Gastroesophageal sphincter (tissue), 4 donors: ENCODE data around the gene IGLL5. TPM values are rescaled to one million over a fixed set of nuclear protein-coding genes. Genes with fewer than 3 reads are reported as not detected.
A peak's percentile ranks its signal among the peaks of the same experiment; 100 is the strongest.

Experiments used
- ATAC-seq: fragments of 150-250 bp; one replicate; pipeline ENCODE4 v1.9.1; 2016; ENCODE audit warnings: mild to moderate bottlenecking, moderate library complexity
- H3K27ac ChIP-seq, 4 donors: fragments of 200-600 bp; sonication (generic) in 3 of 4; 1 replicate in 3 of 4; 2 replicates in 1 of 4; pipeline ENCODE4 v1.5.1; 2016 to 2019
- H3K27me3 ChIP-seq: fragments of 200-600 bp; sonication (generic); one replicate; pipeline ENCODE4 v1.5.1; 2019
- H3K36me3 ChIP-seq, 2 donors: fragments of 200-600 bp; sonication (generic); one replicate each; pipeline ENCODE4 v1.5.1; 2019; ENCODE audit warnings: control low read depth in 1 of 2
- H3K4me1 ChIP-seq, 3 donors: fragments of 200-600 bp; sonication (generic); 1 replicate in 2 of 3; 2 replicates in 1 of 3; pipeline ENCODE4 v1.5.1; 2016 to 2019; ENCODE audit warnings: control low read depth in 2 of 3
- H3K4me3 ChIP-seq, 2 donors: fragments of 200-600 bp; sonication (generic); one replicate each; pipeline ENCODE4 v1.5.1; 2019; ENCODE audit warnings: mild to moderate bottlenecking in 1 of 2, moderate library complexity in 1 of 2
- H3K9me3 ChIP-seq, 3 donors: fragments of 200-600 bp; sonication (generic); one replicate each; pipeline ENCODE4 v1.5.1; 2017 to 2019; ENCODE audit warnings: control low read depth in 2 of 3
- CTCF ChIP-seq, 4 experiments: fragments of 200-600 bp in 2 of 4; fragments of 450-650 bp in 2 of 4; sonication (generic) in 1 of 4; IDR thresholded peaks; one replicate each; pipeline ENCODE4 v1.5.1; 2017 to 2019; ENCODE audit warnings: antibody characterized with exemption in 4 of 4, mild to moderate bottlenecking in 2 of 4, moderate library complexity in 2 of 4
- EP300 ChIP-seq: sonication (generic); formaldehyde crosslinking; IDR thresholded peaks from one replicate; pipeline ENCODE4 v1.6.1; 2017; ENCODE audit warnings: antibody characterized with exemption, mild to moderate bottlenecking
- POLR2A ChIP-seq, 2 donors: fragments of 450-650 bp; IDR thresholded peaks; one replicate each; pipeline ENCODE4 v1.6.1; 2017; ENCODE audit warnings: antibody characterized with exemption in 2 of 2, mild to moderate bottlenecking in 2 of 2, moderate library complexity in 1 of 2
- POLR2AphosphoS5 ChIP-seq: sonication (generic); formaldehyde crosslinking; IDR thresholded peaks from one replicate; pipeline ENCODE4 v1.6.1; 2017; ENCODE audit warnings: antibody characterized with exemption
- WGBS, 2 donors: methylation state at CpG; one replicate each; pipeline ENCODE4 v1.1.5; 2018; ENCODE audit warnings: low coverage in 1 of 2; 5-methylcytosine and 5-hydroxymethylcytosine counted together
- total RNA-seq, 4 donors: library from RNA; depleted of rRNA; stranded (reverse); fragments of >200 nt; gene quantifications; one replicate each; pipeline ENCODE4 v1.1.0, GENCODE V29; 2016

The IGLL5 gene
- total RNA-seq, 4 donors from 2014 or later, result 4.1 TPM; not detected in 3

GRCh38 chr22:22849640-22850610, 37.7 kb upstream of the IGLL5 start:
- Histone ChIP-seq H3K27ac (no peak overlapping the region), H3K9me3 (no peaks in the 10 kb centered on the region), H3K4me1 (no peaks in the 10 kb centered on the region), H3K36me3 (no peaks in the 10 kb centered on the region), H3K4me3 (no peak overlapping the region), H3K27me3 (peaks cover 35% of the 10 kb centered on the region)
- WGBS, 2 donors, result 50 to 100% methylated on average over 1 of the region's 5 CpGs
- no peak for ATAC-seq
- TF ChIP-seq POLR2A (IDR thresholded peaks at IDR 0.05), result no peak
- TF ChIP-seq POLR2AphosphoS5, result no peak
- TF ChIP-seq EP300, result no peak
- no peak for TF ChIP-seq CTCF (IDR thresholded peaks at IDR 0.05)

GRCh38 chr22:22851969-22852368, 35.6 kb upstream of the IGLL5 start:
- ATAC-seq, result no peak
- peaks cover 55% of the 10 kb centered on the region for H3K27me3 ChIP-seq
- WGBS, 2 donors, result 63% methylated on average over 3 of the region's 5 CpGs; no CpG with 5 or more reads in 1 of the 2 donors
- H3K9me3 ChIP-seq, result no peaks in the 10 kb centered on the region
- TF ChIP-seq POLR2A (IDR thresholded peaks at IDR 0.05), result no peak
- no peak for TF ChIP-seq CTCF (IDR thresholded peaks at IDR 0.05)
- TF ChIP-seq POLR2AphosphoS5, result no peak
- no peak for TF ChIP-seq EP300
- H3K27ac ChIP-seq, result no peak overlapping the region
- H3K36me3 ChIP-seq, result no peaks in the 10 kb centered on the region
- no peaks in the 10 kb centered on the region for H3K4me1 ChIP-seq
- no peak overlapping the region for H3K4me3 ChIP-seq

GRCh38 chr22:22853713-22854112, 33.9 kb upstream of the IGLL5 start:
- WGBS, 2 donors, result no CpG with 5 or more reads among the region's 2 CpGs
- no peaks in the 10 kb centered on the region for H3K4me1 ChIP-seq
- H3K36me3 ChIP-seq, result no peaks in the 10 kb centered on the region
- no peak overlapping the region for H3K4me3 ChIP-seq
- H3K27ac ChIP-seq, result no peak overlapping the region
- no peak for TF ChIP-seq CTCF (IDR thresholded peaks at IDR 0.05)
- no peak for TF ChIP-seq POLR2A (IDR thresholded peaks at IDR 0.05)
- TF ChIP-seq POLR2AphosphoS5, result no peak
- TF ChIP-seq EP300, result no peak
- no peak for ATAC-seq
- peaks cover 64% of the 10 kb centered on the region for H3K27me3 ChIP-seq
- H3K9me3 ChIP-seq, result no peaks in the 10 kb centered on the region

GRCh38 chr22:22854466-22854865, 33.1 kb upstream of the IGLL5 start:
- TF ChIP-seq EP300 (no peak), POLR2A (IDR thresholded peaks at IDR 0.05) (no peak), POLR2AphosphoS5 (no peak), CTCF (IDR thresholded peaks at IDR 0.05) (no peak)
- H3K4me1 ChIP-seq, result no peaks in the 10 kb centered on the region
- H3K27ac ChIP-seq, result no peak overlapping the region
- ATAC-seq, result no peak
- WGBS, 2 donors, result 76 to 100% methylated on average over 1 to 8 of the region's 8 CpGs
- H3K27me3 ChIP-seq, result peaks cover 62% of the 10 kb centered on the region
- H3K9me3 ChIP-seq, result no peaks in the 10 kb centered on the region
- H3K36me3 ChIP-seq, result no peaks in the 10 kb centered on the region
- H3K4me3 ChIP-seq, result no peak overlapping the region

GRCh38 chr22:22855085-22855484, 32.5 kb upstream of the IGLL5 start:
- H3K27ac ChIP-seq, result no peak overlapping the region
- H3K4me1 ChIP-seq, result no peaks in the 10 kb centered on the region
- H3K4me3 ChIP-seq, result no peak overlapping the region
- H3K36me3 ChIP-seq, result no peaks in the 10 kb centered on the region
- TF ChIP-seq EP300, result no peak
- peak in 1 of 2 donors; percentile 2 for TF ChIP-seq POLR2A (IDR thresholded peaks at IDR 0.05)
- no peak for TF ChIP-seq CTCF (IDR thresholded peaks at IDR 0.05)
- H3K27me3 ChIP-seq, result peaks cover 62% of the 10 kb centered on the region
- no peak for ATAC-seq
- H3K9me3 ChIP-seq, result no peaks in the 10 kb centered on the region
- WGBS, 2 donors, result 26% methylated on average over 4 of the region's 13 CpGs; no CpG with 5 or more reads in 1 of the 2 donors
